DMS53 (cell line): Measurements from ENCODE around the gene POLD3.

Source experiments
- DNase-seq: peaks from one replicate; lab custom pipeline; 2025; lab: John Stamatoyannopoulos, UW

Gene POLD3

DNA sequence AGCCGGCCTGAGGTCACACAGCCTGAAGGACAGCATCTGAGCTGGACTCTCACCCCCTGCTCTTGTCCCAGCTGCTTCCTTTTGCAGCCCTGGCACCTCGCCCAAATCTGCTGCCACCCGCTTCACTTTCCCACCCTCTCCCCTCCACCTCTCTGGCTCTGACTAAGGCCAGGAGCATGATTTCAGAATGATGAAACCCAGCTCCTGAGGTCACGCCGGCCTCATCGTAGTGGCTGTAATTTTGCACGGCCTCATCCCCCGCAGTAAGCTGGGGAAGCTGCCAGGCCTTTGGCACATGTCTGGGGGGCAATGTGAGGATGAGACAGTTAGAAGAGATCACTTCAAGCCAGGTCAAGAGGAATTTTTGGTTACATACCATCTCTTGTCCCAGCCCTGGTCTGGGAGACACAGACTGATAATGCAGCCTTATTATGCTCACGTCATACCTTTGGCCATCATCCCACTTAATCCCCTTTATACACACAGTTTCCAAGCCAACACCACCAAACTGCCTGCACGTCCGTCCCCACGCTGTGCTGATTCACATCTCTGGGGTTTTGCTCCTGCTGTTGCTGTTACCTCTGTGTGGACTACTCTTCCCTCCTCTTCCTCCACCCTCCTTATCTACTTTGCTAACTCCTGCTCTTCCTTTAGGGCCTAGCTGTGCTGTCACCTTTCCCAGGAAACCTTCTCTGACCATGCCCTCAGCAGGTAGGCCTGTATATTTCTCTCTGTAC lies 80.7 kb downstream of the POLD3 start:
- no peak for DNase-seq

DNA sequence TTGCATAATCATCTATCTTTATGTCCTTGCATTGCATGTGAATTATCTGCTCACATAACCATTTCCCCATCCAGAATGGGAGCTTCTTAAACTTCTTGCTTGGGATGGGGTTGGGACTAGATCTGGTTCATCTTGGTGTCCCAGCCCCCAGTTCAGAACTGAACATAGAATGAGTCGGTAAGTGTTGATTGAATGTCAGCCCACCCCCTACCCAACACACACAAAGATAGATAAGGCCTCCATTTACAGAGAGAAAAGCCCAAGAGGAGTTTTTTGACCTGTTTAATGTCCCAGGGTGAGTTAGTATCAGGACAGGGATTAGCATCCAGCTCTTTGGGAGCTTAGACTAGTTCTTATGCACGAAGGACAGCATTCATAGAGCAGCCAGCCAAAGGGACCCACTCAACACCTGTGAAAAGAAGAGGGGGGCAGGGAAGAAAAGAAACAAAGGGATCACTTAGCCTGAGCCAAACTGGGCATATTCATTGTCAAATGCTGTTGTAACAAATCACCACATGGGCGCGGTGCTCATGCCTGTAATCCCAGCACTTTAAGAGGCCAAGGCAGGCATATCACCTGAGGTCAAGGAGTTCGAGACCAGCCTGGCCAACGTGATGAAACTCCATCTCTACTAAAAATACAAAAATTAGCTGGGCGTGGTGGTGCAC lies 81.4 kb downstream of the POLD3 start:
- DNase-seq, result no peak

DNA sequence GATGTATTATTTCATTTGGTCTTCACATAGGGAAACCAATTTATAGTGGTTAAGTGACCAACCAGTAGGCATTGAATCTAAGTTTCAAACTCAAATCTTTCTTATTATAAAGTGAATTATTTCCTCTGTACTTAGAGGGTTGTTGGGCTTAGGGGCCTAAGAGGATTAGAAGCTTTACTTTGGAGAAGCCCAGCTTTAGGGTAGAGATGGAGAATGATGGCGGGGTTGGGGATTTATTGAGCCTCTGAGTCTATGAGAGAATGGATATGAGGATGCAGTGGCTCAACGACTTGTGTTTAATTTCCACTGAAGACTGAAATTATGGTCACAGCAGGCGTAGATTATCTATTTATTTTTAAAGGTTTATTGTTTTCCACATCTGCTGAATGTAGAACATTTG lies 83.4 kb downstream of the POLD3 start:
- no peak for DNase-seq

DNA sequence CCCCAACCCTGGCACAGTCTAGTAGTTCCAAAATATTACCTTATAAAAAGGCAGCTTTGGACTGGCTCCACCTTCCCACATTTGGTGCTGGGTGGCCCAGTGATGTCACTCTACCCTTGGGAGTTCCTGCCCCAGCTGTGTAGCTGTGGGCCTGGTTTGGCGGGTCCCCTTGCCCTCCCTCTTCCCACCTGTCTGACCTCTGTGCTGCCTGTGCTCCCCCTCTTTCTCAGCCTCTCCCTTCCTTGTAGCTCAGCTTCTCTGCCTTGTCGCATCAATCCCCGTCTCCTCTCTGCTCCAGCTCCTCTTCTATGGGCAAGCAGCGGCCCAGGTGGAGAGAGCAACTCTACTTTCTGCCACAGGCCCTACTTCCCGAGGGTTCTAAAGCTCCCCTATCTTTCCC lies 84.2 kb downstream of the POLD3 start:
- no peak for DNase-seq

DNA sequence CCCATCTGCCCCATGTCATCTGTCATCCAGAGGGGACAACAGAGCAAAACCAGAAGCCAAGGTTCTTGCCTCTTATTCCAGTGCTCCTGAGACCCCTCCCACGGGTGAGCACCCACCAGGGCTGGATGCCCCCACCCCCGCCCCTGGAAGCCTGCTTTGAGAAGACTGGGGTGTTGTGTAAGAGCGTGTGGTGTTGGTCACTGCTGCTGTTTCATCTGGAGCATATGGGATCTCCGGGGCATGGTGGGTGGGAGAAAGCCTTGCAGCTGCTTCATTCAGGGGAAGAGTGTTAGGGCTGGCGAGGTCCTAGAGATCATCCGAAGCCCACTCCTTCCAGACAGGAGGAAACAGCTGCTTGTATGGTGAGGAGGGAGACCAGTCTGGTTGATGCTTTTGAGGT lies 84.7 kb downstream of the POLD3 start:
- DNase-seq, result no peak

DNA sequence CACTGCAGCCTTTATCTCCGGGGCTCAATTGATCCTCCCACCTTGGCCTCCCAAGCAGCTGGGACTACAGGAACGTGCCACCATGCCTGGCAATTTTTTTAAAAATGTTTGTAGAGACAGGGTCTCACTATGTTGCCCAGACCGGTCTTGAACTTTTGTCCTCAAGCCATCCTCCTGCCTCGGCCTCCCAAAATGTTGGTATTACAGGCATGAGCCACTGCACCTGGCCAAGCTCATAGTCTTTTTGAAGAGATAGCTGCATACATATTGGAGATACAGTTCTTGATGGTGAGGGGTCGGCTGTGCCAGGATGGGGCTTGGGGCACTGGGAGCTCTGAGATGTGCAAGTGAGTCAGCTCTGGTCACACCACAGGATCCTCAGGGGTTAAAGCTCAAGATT lies 85.7 kb downstream of the POLD3 start:
- no peak for DNase-seq

DNA sequence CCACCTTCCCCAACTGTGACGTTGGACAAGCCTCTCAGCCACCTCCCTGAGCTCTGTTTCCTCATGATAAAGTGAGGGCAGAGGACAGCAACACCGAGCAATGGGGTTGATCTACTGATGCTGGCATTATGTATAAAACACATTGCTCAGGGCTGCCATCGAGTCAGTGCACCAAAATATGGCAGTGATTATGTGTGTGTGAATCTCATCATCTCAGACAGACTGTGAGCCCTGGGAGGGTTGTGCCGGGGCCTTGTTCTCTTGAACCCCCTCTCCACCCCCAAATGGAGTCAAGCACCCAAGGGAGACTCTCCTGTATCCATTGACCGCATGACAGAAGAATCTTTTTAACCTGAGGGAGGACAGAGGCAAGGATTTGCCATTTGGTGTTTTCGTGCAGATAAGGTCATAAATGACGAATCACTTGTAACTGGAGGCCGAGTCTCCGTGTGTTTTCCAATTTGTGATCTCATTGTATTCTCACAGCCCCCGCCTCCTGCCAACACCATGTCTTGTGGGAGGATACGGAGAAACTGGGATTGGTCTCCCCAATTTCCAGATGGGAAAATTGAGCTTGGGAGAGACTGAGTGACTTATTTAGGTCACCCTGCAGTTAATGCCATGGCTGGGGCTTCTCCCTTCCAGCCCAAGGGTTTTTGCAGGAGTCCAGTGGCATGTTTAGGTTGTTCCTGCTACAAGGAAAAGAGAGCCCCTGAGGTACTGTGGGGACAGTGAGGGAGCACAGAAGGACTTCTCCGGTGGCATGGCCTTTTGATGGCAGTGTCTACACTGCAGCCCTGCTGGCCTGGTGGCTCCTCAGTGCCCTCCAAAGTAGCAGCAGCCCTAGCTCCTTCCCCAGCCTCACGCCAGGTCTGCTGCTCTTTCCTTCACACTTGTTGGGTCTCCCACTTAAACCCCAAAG lies 86.5 kb downstream of the POLD3 start:
- no peak for DNase-seq

DNA sequence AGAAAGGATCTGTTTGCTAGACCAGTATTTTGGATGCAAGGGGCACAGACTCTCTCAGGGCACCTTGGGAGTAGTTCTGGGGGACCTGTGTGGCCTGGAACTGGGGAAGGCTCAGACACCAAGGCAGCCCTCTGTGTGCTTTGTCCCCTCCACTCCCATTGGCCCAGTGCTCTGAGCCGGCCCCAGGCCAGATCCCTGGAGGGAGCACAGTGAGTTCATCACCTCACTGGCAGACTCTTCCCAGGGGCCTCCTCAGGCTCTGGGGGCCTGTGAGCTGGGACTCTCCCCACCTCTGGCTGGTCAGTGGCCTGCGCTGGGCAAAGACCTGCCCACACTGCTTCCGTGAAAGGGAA lies 87.1 kb downstream of the POLD3 start:
- no peak for DNase-seq

DNA sequence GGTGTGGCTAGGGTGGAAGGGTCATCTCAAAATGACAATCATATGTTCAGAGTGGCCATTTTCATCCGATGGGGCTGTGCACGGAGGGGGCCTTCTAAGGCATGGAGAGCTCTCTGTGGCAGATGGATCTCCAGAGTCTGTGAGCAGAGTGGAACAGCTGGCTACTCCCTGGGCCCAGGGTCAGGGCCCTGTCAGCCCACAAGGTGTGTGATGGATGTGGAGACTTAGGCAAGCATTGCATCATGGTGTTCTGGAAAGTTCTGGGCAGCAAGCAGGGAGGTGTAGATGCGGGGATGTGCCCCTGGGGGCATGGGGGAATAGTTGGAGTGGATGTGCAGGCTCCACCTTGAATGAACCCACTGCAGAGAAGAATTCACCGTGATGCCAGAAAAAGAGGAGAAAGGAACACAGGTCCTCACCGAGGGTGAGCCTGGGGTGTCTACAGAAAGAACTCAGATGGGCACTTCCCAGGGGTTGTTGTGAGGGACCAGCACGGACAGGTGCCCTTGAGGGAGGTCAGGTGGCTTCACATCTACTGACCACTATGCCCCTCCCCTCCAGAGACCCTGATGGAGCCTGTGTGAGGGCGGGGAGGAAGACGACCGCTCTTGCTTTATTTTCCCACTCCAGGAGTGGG lies 87.8 kb downstream of the POLD3 start:
- no peak for DNase-seq

DNA sequence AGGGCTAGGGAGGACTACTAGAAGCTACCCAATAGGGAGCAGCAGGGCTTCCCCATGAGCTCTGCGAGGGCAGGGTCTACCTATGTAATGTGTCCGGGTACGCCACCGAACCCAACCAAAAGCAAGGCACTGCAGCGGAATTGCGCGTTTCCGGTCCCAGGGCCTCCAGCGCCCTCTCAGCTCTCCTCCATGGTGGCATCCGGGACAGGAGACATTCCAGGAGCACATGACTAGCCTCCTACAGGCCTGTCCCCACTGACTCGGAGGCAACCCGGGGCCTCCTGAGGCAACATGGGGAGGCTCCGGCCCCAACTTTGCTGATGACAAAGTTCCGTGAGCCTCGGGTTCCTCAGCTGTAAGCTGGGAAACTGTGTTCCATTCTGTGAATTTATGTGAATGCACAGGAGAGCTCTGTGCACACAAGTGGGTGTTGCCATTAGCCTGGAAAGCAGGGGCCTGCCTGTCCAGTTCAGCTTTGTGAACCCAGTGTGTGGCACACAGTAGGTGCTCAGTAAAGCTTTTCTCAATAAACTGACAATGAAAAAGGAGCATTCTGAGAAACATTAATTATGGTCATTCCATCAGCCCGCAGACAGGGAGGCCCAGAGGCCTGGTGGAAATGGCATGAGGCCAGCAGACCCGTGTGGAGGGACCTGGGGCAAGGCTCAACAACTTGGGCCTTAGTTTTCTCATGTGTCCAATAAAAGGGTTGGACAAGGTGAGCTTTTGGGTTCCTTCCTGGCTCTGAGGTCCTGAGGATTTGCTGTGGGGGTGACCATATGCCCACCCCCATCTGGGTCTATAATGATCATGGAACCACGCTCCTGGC lies 88.5 kb downstream of the POLD3 start:
- DNase-seq, result peak; percentile 35

DNA sequence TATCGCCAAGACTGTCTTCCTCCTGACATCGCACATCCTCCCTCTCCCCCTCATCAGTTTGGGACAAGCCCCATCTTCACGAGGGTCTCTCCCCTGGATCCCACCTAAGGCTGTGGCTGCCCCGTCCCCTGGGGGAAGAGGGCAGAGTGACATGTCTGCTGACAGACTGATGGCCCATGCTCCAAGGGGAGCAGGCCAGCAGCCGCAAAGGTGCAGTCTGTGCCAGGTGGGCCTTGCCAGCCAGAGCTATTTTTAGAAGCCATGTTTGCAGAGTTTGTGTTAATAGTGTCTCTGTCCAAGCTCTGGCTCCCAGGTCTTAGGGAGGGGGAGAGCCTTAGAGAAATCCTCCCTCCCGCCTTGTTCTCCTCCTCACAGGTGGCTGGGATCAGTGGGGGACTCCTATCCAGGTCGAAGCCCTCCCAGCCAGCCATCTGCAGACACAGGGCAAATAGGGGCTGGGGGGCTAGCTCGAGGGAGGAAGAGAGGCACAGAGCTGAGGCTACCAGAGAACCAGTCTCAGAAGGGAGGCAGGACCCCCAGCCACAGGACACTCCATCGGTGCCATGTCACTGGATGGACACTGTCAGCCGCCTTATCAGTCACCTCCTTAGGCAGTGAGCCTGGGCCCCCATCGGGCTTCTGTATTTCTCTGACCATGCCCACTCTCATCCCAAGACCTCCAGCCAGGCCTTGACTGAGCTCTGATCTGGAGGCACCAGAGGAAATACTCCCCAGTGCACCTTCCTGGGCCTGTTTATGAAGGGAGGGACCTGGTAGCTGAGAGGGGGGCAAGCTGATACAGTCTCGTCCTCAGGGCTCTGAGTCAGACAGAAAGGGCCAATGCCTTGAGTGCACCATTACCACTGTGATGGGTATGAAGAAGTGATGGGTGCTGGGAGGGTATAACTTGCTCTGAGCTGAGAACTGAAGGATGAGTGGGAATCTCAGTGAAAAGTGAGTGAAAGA lies 89.6 kb downstream of the POLD3 start:
- peak; percentile 69 for DNase-seq

DNA sequence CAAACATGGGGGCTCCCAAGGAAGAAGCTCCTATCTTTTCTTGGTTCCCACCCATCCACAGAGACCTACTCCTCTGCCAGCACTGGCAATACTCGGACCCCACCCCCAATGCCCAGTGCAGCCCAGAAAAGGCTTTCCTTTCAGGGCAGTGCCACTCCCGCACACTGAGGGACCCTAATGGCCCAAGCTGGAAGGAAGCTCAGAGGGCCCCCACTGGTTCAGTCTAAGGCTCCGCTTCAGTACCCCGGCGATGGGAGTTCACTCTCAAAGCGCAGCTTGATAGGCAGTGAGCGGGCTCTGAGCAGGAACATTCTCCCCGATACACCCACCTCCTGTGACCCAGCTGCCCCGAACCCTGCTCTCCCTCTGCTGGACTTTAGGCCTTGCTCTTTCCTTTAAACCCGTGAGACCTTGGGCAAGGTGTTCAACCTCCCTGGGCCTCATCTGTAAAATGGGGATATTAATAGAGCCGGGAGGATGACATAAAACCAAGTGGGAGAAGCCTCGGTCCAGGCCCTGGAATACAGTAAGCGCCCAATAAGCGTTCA lies 90.4 kb downstream of the POLD3 start:
- no peak for DNase-seq

DNA sequence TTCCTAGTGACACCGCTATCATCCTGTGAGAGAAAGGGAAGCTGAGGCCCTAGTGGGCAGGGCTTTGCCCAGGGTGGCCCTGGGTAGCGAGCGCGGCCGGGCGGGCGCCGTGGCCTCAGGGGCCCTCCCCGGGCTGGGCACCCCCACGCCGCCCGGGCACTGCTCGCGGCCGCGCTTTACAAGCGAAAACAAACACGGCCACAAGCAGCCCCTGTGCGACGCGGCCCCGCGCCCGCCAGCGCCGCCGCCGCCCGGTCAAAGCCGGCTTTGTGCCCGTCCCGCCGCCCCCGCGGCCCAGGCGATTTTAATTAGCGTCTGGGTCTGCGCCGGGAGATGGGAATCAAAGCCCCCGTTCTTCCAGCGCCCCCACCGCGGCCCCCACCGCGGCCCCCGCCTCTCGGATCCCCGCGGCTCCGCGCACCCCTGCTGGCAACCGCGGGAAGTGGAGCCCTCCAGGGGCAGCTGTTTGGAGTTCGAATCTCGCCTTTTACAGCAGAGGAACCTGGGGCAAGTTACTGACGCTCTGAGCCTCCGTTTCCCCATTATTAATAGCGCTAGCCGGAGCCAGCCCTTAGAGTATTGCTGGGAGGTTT lies 91.0 kb downstream of the POLD3 start:
- peak; percentile 78 for DNase-seq

DNA sequence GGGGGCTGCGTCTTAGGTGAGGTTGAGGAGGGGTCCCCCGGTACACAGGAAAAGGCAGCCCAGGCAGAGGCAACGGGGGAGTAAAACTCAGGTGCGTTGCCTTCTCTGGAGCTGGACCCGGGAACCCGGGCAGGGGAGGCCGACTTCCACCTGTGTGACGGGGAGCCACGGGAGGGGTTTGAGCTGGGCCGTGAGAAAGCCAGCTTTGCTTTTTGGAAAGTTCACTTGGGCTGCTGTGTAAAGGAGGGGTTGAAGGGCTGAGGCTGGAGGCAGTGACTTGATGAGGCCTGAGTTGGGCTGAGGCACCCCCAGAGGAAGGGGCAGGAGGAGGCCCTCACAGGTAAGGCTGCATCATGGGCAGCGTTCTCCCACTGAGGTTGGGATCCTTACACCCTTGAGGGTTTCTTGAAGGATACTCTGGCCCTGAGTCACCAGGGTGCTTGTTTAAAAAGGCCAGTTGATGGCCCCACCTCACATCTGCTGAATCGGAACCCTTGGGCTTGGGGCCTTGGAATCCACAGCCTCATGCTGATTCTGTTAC lies 91.6 kb downstream of the POLD3 start:
- DNase-seq, result no peak

DNA sequence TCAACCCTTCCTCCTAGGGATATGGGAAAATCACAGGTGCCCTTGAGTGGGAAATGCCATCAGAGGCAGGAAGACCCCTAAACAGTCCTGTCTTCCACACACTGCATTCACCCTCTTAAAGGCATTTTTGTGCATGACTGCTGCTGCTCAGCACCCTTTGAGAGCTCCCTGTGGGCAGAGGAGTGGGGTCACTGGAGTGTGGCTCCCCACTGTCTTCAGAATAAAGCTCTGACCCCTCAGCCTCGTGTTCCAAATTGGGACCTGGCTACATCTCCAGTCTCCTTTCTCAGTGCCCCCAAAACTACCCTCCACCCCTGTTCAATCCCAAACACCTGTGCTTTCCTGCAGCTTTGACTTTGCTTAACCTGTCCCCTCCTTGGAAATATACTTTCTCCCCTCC lies 92.3 kb downstream of the POLD3 start:
- no peak for DNase-seq

DNA sequence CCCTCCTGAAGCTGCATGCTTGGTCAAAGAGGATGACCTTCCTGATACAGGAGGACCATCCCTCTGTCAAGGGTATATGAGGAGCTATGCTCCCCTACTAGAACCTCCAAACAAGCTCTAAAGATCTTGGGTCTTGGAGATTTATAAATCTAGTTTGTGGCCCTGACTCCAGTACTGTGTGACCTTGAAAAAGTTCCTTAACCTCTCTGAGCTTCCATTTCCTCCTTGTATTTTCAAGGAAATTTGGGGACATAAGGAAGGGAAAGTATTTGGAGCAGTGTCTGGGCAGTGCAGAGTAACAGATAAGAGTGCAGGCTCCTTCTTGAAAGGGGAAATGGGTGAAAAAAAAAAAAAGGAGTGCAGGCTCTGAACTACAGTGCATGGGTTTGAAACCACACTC lies 93.0 kb downstream of the POLD3 start:
- no peak for DNase-seq

DNA sequence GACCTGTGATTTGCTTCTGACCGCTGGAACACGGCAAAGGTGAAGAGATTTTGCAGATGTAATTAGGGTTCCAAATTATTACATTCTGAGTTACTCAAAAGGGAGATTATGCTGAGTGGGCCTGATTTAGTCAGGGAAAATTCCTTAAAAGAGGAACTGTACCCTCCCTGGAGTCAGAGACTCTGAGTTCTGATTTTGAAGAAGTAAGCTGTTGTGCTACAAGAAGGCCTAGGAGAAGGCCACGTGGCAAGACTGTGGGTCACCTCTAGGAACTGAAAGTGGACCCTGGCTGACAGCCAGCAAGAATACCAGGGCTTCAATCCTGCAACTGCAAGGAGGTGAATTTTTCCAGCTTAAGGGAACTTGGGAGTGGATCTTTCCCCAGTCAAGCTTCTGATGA lies 93.5 kb downstream of the POLD3 start:
- DNase-seq, result no peak

DNA sequence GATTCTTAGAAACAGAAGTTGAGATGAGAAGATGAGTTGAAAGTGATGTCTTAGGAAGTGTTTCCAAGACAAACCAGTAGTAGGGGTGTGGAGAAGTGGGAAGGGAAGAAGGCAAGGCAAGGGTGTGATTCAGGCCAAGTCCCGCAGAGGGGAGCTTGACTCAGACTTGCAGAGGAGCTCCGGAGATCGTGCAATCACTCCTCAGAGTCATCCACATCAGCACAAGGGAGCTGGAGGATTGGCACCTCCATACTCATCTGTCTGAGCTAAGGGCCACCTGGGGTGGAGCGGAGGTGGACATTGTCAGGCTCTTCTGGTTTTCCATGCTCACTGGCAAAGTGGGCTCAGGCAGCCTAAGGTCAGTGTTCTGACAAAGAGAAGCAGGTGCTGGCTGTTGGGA lies 94.4 kb downstream of the POLD3 start:
- DNase-seq, result no peak

DNA sequence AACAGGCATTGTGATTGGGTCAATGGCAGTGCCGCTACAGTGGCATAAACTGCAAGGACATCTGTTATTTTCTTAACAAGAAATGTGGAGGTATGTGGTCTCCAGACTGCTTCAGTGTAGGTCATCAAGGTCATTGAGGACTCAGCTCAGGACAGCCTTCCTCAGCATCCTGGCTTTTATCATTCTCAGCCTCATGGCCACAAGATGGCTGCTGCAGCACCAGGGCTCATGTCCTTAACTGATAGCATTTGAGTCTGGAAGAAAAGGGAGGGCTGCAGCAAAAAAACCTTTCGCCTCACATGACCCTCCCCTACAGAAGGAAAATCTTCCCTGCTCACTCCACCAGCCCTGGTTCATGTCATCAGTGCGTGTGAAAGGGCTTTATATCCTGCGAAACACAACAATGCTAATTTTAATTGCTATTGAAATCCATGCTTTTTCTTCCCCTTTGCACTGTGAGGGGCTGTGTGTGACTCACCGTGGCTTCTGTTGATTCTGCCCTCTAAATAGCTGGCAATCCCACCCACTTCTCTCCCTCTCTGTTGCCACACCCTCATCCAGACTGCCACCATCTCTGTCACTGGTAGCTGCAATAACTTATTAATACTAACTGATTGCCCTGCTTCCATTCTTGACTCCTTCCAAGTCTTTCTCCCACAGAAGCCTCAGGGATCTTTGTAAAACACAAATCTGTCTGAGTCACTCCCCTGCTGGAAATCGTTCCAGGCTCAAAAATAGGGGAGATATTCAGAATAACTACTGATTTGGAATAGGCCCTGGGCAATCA lies 95.0 kb downstream of the POLD3 start:
- DNase-seq, result no peak
